Cardiac muscle cell (in vitro differentiated cells and primary cell): ENCODE results near the gene BCL7C. TPM values are rescaled to one million over a fixed set of nuclear protein-coding genes. Genes with fewer than 3 reads are reported as not detected.
A peak's percentile ranks its signal among the peaks of the same experiment; 100 is the strongest.

Experiments
- DNase-seq, 2 donors: peaks; one replicate each; pipeline versions ENCODE4 v3.0.0 to v3.0.0-alpha.2; 2010 to 2017; ENCODE audit warnings: low read depth in 1 of 2, low spot score in 1 of 2
- H3K27ac ChIP-seq: fragments of 200-600 bp; sonication (generic); 2 replicates; pipeline ENCODE4 v1.5.1; 2016
- H3K27me3 ChIP-seq: fragments of 200-600 bp; sonication (generic); 2 replicates; pipeline ENCODE4 v1.6.0; 2016; ENCODE audit warnings: control low read depth
- H3K36me3 ChIP-seq: fragments of 200-600 bp; sonication (generic); 2 replicates; pipeline ENCODE4 v1.5.1; 2016; ENCODE audit warnings: control low read depth
- H3K4me1 ChIP-seq: fragments of 200-600 bp; sonication (generic); 2 replicates; pipeline ENCODE4 v1.8.1; 2017; ENCODE audit warnings: low read depth, mild to moderate bottlenecking, mixed run types
- H3K4me3 ChIP-seq: fragments of 200-600 bp; sonication (generic); 2 replicates; pipeline ENCODE4 v1.5.1; 2016; ENCODE audit warnings: mild to moderate bottlenecking
- H3K9me3 ChIP-seq: fragments of 200-600 bp; sonication (generic); 2 replicates; pipeline ENCODE4 v1.5.1; 2017; ENCODE audit warnings: low read depth, mild to moderate bottlenecking, control low read depth
- polyA plus RNA-seq: library from polyadenylated mRNA; unstranded; fragments of >200 nt; fragmentation: Nextera tagmentation; extraction: Ambion mirVana; gene quantifications from 2 replicates; pipeline ENCODE4 v1.2.1, GENCODE V29; 2016
- total RNA-seq: library from RNA; depleted of rRNA; stranded (reverse); fragments of >200 nt; gene quantifications from 2 replicates; pipeline ENCODE4 v1.2.3, GENCODE V29; 2016
- TF ChIP-seq, protein P1 (sequence below): IDR thresholded peaks from 2 replicates; pipeline ENCODE4 v1.5.1; 2012; ENCODE audit warnings: low read depth, mild to moderate bottlenecking, low read length

Gene BCL7C
- total and polyA plus RNA-seq, 2 experiments from 2014 or later: 39.8 to 60.6 TPM

DNA sequence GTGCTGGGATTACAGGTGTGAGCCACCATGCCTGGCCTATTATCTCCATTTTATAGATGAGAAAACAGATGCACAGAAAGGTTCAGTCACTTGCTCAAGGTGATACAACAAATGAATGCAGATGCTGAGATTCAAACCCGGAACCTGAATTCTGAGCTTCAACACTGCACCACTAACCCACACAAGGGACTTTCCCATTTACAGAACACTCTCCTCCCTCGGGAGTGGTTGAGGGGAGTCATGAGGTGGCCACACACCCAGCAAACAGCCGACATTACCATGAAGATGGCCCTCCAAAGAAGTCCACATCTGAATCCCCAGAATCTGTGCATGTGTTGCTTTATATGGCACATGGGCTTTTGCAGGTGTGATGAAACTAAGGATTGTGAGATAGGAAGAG is 9.1 kb downstream of the BCL7C start:
- H3K27me3 ChIP-seq: no peaks in the 10 kb centered on the region

DNA sequence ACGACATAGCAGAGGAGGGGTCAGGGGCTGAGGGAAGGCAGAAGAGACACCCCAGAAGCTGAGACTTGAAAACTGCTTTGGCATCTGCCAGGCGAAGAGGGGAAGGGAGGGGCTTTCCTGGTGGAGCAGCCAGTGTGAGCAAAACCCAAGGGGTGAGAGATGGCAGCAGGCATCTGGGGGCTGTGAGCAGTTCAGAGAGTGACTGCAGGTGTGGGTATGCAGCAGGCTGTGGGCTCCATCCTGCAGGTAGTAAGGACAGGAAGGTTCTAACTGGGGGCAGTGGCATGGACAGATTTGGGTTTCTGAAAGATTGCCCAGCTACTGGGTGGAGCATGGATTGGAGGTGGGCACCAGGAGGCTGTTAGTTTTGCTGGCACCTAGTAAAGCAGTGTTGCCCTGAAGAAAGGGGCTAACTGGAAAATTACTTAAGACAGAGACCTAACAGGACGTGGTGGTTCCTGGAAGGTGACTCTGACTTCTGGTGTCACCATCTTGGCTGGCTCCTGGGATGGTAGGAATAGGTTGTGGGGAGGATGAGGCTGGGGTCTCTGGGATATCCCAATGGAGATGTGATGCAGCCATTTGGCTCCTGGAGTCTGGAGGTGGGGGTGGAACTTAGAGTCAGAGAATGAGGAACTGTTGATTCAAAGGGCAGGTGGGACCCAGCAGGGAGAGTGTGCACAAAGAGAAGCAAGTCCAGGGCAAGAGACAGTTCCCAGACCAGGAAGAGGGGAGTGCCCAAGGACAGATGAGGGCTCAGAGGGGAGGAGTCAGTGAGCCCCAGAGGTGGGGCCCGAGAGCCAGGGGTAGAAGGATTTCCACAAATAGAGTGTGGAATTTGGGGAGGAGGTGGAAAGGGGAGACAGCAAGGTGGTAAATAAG is 11.2 kb downstream of the BCL7C start:
- TF ChIP-seq, protein P1, sequence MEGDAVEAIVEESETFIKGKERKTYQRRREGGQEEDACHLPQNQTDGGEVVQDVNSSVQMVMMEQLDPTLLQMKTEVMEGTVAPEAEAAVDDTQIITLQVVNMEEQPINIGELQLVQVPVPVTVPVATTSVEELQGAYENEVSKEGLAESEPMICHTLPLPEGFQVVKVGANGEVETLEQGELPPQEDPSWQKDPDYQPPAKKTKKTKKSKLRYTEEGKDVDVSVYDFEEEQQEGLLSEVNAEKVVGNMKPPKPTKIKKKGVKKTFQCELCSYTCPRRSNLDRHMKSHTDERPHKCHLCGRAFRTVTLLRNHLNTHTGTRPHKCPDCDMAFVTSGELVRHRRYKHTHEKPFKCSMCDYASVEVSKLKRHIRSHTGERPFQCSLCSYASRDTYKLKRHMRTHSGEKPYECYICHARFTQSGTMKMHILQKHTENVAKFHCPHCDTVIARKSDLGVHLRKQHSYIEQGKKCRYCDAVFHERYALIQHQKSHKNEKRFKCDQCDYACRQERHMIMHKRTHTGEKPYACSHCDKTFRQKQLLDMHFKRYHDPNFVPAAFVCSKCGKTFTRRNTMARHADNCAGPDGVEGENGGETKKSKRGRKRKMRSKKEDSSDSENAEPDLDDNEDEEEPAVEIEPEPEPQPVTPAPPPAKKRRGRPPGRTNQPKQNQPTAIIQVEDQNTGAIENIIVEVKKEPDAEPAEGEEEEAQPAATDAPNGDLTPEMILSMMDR: no peak
- Histone ChIP-seq H3K9me3 (no peaks in the 10 kb centered on the region), H3K4me1 (no peaks in the 10 kb centered on the region), H3K27ac (peak overlapping the region; percentile 40), H3K36me3 (peaks cover 4% of the 10 kb centered on the region), H3K4me3 (no peak overlapping the region), H3K27me3 (no peaks in the 10 kb centered on the region)
- no peak for DNase-seq

More for the DNA sequence above, 9.1 kb downstream of the BCL7C start:
- no peak for DNase-seq
- Histone ChIP-seq H3K36me3 (peaks cover 13% of the 10 kb centered on the region), H3K9me3 (no peaks in the 10 kb centered on the region), H3K27ac (no peak overlapping the region), H3K4me3 (no peak overlapping the region), H3K4me1 (no peaks in the 10 kb centered on the region)
- TF ChIP-seq, protein P1: no peak

DNA sequence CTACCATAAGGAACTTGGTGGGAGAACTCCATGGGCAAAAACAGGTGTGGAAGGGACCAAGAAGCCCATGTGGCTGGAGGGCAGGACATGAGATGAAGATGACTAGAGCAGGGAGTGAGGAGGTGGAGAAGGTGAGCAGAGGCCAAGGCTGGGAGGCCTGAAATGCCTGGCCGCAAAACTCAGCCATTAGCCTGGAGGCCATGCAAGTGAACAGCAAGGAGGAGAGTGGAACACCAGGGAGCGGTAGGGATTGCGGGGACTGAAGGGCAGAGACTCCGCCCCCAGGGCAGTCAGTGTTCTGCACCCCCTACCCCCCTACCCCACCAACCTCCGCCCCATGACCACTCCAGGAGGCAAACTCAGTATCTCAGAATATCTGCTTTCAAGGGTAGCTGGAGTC is 17.0 kb downstream of the BCL7C start:
- H3K36me3 ChIP-seq: peaks cover 2% of the 10 kb centered on the region
- peak overlapping the region; percentile 92 for H3K27ac ChIP-seq
- no peak for DNase-seq
- peaks cover 19% of the 10 kb centered on the region for H3K4me1 ChIP-seq
- no peaks in the 10 kb centered on the region for H3K9me3 ChIP-seq
- TF ChIP-seq, protein P1: no peak
- H3K4me3 ChIP-seq: peak overlapping the region; percentile 89
- H3K27me3 ChIP-seq: no peaks in the 10 kb centered on the region

DNA sequence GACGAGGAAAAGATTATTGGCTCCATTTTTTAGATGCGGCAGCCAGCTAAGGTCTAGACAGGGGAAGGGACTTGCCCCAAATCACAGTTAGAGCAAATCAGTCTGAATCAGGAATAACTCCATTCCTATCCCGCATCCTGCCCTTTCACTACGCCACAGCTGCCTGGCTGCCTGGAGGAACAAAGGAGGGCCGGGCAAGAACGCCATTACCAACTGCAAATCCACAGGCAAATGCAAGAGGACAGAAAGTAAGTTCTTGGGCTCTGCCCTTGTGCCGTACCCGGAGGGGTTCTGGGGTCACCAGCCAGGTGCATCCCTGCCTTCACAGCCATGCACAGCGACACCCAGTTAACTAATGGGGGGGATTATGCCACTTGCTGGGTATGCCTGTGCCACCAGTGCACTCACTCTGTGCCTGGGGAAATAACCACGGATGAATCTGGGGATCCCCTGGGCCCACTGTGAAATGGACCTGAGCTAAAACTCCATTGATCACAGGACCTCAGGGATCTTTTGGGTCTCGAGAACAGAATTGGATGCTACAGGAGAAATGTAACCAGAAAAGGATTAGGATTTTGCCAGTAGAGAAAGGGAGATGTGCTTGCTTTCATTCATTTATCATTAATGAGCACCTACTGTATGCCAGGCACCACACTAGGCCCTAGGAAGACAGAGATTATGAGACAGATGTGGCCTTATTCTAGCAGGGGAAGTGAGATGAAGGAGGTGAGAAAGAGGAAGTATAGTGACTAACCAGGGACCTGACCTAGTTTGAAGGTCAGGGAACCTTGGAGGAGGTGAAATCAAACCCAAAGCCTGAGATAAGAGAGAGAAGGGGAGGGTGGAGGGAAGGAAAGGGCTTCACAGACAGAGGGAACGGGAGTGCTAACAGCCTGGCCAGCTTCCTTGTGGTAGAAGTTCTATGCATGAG is 17.7 kb downstream of the BCL7C start:
- Histone ChIP-seq H3K9me3 (no peaks in the 10 kb centered on the region), H3K36me3 (peaks cover 2% of the 10 kb centered on the region), H3K4me3 (peak overlapping the region; percentile 89), H3K27me3 (no peaks in the 10 kb centered on the region), H3K27ac (peak overlapping the region; percentile 92), H3K4me1 (peaks cover 19% of the 10 kb centered on the region)
- TF ChIP-seq, protein P1: no peak
- DNase-seq: peak; percentile 18 to 24

DNA sequence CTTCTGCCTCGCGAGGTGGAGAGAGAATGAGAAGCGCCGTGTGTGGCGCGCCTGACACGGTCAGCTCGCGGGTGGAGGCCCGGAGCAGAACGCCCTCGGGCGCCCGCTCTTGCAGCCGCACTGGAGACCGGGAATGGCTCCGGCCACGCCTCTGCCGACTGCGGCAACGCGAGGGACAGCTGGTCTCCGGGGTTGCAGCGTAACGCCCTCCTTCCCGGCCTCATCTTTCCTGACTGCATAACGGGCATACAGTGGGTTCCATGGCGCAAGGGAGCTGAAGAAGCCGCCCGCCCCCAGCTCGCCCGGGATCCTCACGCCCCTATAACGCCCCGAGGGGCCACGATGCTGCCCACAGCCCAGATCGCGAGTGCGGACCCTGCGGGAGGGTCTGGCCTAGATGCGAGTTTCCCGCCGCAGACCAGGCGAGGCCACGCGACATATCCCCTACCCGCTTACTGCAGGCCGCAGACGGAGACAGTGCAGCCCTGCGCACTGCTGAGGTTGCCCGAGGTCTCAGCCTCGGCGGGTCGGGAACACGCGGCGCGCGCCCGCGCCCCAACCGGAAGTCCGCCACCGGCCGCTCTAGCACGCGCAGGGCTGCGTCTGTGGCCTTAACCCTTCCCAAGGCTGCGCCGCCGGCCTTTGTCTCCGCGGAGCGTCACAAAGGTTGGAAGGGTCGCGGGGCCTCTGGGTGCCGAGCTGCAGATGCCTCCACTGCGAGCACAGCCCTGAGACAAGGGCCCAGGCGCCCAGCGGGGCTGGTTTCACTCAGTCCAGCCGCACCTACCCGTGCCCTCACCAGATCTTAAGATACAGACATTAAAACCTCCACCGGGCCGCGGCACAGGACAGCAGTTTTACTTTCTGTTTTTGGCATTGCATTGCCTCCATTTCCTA is 18.8 kb downstream of the BCL7C start:
- no peaks in the 10 kb centered on the region for H3K27me3 ChIP-seq
- TF ChIP-seq, protein P1: no peak
- no peaks in the 10 kb centered on the region for H3K9me3 ChIP-seq
- H3K4me3 ChIP-seq: peak overlapping the region; percentile 89
- DNase-seq: peak; percentile 94 to 96
- no peaks in the 10 kb centered on the region for H3K36me3 ChIP-seq
- peak overlapping the region; percentile 92 for H3K27ac ChIP-seq
- H3K4me1 ChIP-seq: peaks cover 19% of the 10 kb centered on the region
